Uterus (tissue), 2 donors: ENCODE data around the gene TMEM127.

Experiments used
- POLR2A ChIP-seq, 2 donors: fragments of 450-650 bp; IDR thresholded peaks; one replicate each; pipeline ENCODE4 v1.6.1; 2016; ENCODE audit warnings: antibody characterized with exemption in 2 of 2, mild to moderate bottlenecking in 1 of 2, moderate library complexity in 1 of 2
- TF ChIP-seq, protein P1 (sequence below), 4 experiments: fragments of 200-600 bp in 2 of 4; fragments of 450-650 bp in 2 of 4; sonication (generic) in 2 of 4; IDR thresholded peaks; one replicate each; pipeline ENCODE4 v1.5.1; 2016 to 2019; ENCODE audit warnings: antibody characterized with exemption in 4 of 4, mild to moderate bottlenecking in 2 of 4, moderate library complexity in 1 of 4

DNA sequence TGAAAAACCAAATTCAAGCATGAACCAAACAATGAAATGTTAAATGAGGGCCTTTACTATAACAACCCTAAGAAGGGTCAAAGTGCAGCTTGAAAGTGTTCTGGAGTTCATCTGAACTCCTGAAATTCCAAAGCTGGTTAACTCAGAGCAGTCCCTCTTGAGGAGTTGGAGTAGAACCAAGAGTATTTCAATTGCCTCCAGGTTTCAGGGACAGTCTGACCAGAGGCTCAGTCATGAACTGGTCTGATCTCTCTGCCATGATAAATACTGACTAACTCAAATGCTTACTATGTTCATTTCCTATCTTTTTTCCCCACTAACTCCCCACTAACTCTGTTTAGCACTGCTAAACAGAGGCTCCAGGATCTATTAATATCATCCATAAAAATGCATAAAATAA is 59.9 kb downstream of the TMEM127 start:
- TF ChIP-seq POLR2A (IDR thresholded peaks at IDR 0.05) = no peak
- TF ChIP-seq, protein P1, sequence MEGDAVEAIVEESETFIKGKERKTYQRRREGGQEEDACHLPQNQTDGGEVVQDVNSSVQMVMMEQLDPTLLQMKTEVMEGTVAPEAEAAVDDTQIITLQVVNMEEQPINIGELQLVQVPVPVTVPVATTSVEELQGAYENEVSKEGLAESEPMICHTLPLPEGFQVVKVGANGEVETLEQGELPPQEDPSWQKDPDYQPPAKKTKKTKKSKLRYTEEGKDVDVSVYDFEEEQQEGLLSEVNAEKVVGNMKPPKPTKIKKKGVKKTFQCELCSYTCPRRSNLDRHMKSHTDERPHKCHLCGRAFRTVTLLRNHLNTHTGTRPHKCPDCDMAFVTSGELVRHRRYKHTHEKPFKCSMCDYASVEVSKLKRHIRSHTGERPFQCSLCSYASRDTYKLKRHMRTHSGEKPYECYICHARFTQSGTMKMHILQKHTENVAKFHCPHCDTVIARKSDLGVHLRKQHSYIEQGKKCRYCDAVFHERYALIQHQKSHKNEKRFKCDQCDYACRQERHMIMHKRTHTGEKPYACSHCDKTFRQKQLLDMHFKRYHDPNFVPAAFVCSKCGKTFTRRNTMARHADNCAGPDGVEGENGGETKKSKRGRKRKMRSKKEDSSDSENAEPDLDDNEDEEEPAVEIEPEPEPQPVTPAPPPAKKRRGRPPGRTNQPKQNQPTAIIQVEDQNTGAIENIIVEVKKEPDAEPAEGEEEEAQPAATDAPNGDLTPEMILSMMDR (IDR thresholded peaks at IDR 0.05) = no peak
